NT2/D1 (cell line): ENCODE results near the gene EPHB3.
"Not testable (repeated sequence)": the region's sequence is repeated elsewhere in the genome, so short reads cannot be mapped to it uniquely, and the experiment has no call there.

Experiments used
- YY1 ChIP-seq: IDR thresholded peaks from 2 replicates; pipeline ENCODE4 v1.6.1; 2011; ENCODE audit not compliant: insufficient read length, insufficient read depth
- ZNF274 ChIP-seq: IDR thresholded peaks from 2 replicates; pipeline ENCODE4 v1.6.1; 2011; ENCODE audit warnings: mild to moderate bottlenecking, low read depth, low read length

GRCh38 chr3:184617306-184617705 is 55.7 kb downstream of the EPHB3 start:
- not testable (repeated sequence) for TF ChIP-seq ZNF274, YY1
